IPS-18a (cell line): ENCODE results near the gene TRAPPC11.

Experiments used
- H3K27ac ChIP-seq: one replicate; pipeline ENCODE4 v1.5.1; 2013; ENCODE audit warnings: low read length
- H3K27me3 ChIP-seq: one replicate; pipeline ENCODE4 v1.6.1; 2013; ENCODE audit warnings: mild to moderate bottlenecking, low read length; ENCODE audit not compliant: control insufficient read depth, insufficient read depth
- H3K36me3 ChIP-seq: one replicate; pipeline ENCODE4 v1.6.1; 2013; ENCODE audit warnings: low read depth, low read length; ENCODE audit not compliant: control insufficient read depth
- H3K4me1 ChIP-seq: one replicate; pipeline ENCODE4 v1.6.1; 2013; ENCODE audit warnings: low read depth, low read length; ENCODE audit not compliant: control insufficient read depth
- H3K4me3 ChIP-seq: one replicate; pipeline ENCODE4 v1.5.1; 2013; ENCODE audit warnings: low read length
- H3K9ac ChIP-seq: one replicate; pipeline ENCODE4 v1.6.1; 2013; ENCODE audit warnings: mild to moderate bottlenecking, low read length, moderate library complexity
- H3K9me3 ChIP-seq: one replicate; pipeline ENCODE4 v1.6.1; 2013; ENCODE audit warnings: low read depth, low read length; ENCODE audit not compliant: control insufficient read depth

TRAPPC11 gene

DNA sequence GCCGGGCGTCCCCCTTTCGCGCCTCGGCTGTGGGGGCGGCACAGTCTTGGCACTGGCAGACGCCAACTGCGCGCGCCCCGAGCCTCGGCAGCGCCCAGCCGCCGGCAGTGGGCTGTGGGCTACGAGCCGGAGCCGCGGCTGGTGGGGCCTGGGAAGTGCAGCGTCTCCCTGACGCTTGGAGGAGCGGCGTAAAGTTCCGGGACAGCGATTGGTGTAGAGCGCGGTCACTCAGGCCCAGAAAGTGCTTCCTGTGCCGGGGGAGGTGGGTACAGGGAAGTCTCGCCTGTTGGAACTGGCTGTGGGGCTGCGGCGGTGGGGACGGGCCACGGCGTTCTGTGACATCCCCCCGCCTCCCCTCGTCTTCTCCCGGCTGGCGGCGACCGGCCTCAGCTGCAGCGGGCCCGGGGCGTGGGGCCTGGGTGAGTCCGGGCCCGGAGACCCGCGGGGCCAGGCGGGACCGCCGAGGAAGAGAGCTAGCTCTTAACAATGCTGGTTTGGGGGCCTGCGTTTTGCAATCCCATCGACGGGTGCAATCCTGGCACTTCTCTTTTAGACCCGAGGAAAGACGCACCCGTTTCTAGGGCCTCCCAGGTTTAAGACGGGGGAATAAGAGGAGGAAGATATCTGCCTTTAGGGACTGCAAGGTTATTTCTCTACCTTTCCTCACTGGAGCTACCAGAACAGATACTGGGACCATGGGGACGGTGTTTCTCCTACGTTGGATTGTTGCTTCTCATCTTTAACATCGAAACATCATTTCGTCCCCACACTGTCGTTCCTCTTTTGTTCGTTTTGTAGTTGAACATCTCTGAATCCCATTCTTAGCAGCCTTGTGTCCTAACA is at the start of gene TRAPPC11, which contains the start of gene RWDD4:
Gene TRAPPC11, plus strand, starts transcription at position 265 of the 843 bp plus-strand sequence. CDS start 4,575 bp downstream, outside the sequence.
Gene RWDD4, minus strand, starts transcription at position 157 of the 843 bp plus-strand sequence. CDS start 233 bp downstream, outside the sequence.
- peaks cover 14% of the 10 kb centered on the region for H3K4me1 ChIP-seq
- peak within 1 kb of the TSS; percentile 87 for H3K9ac ChIP-seq
- peak within 1 kb of the TSS; percentile 96 for H3K4me3 ChIP-seq
- peaks cover 3% of the 10 kb centered on the region for H3K36me3 ChIP-seq
- H3K9me3 ChIP-seq: no peaks in the 10 kb centered on the region
- no peaks in the 10 kb centered on the region for H3K27me3 ChIP-seq
- peak within 1 kb of the TSS; percentile 18 for H3K27ac ChIP-seq

DNA sequence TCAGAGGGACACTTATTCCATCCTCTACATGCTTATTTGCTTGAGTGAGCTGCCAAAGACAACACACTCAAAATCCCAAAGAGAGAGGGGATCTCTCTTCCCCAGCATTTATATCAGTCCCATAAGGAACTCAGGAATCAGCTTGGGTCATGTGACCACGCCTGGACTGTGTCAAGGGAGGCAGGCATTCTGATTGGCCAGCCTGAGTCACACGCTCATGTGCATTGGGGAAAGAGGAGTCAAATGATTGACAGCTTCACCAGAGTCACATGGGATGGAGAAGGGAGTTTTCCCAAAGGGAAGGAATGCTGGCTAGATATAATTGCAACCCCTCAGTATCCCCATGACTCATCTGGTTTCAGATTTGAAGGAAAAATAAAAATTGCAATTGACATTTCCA is 49.1 kb upstream of the TRAPPC11 start:
- Histone ChIP-seq H3K9me3 (no peaks in the 10 kb centered on the region), H3K36me3 (no peaks in the 10 kb centered on the region), H3K4me1 (peaks cover 1% of the 10 kb centered on the region), H3K27me3 (no peaks in the 10 kb centered on the region), H3K4me3 (no peak overlapping the region), H3K27ac (no peak overlapping the region), H3K9ac (no peak overlapping the region)

DNA sequence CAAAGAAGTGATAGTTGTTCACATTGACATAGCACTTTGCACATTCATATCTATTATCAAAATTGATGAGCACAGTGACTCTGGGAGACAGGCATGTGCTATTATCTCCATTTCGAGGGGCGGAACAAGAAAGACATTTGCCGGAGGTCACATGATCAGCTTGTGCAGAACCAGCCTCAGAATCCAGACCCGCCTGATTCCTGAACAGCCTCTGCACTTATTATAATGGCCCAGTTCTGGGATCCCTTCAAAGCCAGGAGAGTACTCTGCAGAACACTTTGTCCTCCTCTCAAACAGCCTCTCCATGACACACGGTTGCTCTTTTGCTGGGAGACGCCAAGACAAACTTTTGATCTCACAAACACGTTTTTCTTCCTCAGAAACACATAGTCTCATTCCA is 48.5 kb upstream of the TRAPPC11 start:
- H3K4me1 ChIP-seq: peaks cover 3% of the 10 kb centered on the region
- H3K9me3 ChIP-seq: no peaks in the 10 kb centered on the region
- no peaks in the 10 kb centered on the region for H3K27me3 ChIP-seq
- no peaks in the 10 kb centered on the region for H3K36me3 ChIP-seq
- H3K4me3 ChIP-seq: no peak overlapping the region
- no peak overlapping the region for H3K9ac ChIP-seq
- H3K27ac ChIP-seq: no peak overlapping the region

DNA sequence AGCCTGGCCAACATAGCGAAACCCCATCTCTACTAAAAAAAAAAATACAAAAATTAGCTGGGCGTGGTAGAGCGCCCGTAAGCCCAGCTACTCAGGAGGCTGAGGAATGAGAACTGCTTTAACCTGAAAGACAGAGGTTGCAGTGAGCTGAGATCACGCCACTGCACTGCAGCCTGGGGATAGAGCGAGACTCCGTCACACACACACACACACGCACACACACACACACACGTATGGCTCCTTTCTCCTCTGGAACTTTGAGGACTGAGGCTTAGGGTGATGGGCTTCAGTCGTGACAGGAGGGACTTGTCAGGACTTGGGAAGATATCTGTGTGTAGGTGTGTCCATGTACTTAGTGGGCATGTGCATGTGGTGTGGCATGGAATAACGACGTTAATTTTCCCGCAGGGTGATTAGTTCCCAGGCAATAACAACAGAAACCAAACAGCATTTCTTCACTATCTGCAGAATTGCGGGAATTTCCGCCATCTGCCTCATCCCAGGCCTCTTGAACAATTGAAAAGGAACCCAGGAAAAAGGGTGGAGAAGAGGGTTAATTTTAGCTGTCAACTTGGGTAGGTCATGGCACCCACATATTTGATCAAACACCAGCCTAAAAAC is 47.8 kb upstream of the TRAPPC11 start:
- no peak overlapping the region for H3K27ac ChIP-seq
- H3K4me3 ChIP-seq: no peak overlapping the region
- no peaks in the 10 kb centered on the region for H3K27me3 ChIP-seq
- H3K9me3 ChIP-seq: no peaks in the 10 kb centered on the region
- no peak overlapping the region for H3K9ac ChIP-seq
- H3K4me1 ChIP-seq: peaks cover 3% of the 10 kb centered on the region
- H3K36me3 ChIP-seq: no peaks in the 10 kb centered on the region

DNA sequence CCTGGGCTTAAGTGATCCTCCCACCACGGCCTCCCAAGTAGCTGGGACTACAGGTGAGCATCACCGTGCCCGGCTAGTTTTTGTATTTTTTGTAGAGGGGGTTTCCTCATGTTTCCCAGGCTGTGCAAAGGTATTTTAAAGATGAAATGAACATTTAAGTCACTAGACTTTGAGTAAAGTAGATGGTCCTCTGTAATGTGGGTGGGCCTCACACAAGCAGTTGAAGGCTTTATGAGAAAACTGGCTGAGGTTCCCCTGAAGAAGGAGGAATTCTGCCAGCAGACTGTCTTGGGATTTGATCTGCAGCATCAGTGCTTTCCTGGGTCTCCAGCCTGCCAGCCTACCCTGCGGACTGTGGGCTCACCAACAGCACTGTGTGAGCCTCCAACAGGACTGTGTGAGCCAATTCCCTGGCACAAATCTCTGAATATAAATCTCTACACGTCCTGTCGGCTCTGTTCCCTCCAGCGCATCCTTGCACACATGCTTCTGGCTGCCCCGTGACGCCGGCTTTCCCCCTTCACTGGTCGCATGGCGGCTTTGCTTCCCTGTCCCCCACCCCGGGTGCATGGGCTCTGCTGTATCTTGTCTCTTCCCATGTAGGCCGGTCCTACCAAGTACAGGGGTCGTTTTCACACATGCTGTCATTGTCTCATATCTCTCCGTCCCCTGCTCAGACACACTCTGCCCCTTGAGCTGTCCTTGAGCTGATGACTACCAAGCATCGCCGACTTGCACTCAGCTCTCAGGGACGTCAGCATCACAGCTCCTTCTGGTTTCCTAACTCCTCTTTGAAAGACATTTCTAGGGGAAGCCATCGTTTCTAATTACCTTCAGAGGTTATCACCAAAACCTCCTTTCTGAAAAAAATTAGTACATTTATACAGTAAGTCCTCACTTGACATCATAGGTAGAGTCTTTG is 46.5 kb upstream of the TRAPPC11 start:
- no peak overlapping the region for H3K4me3 ChIP-seq
- no peaks in the 10 kb centered on the region for H3K36me3 ChIP-seq
- no peak overlapping the region for H3K27ac ChIP-seq
- no peak overlapping the region for H3K9ac ChIP-seq
- no peaks in the 10 kb centered on the region for H3K27me3 ChIP-seq
- no peaks in the 10 kb centered on the region for H3K9me3 ChIP-seq
- H3K4me1 ChIP-seq: peaks cover 3% of the 10 kb centered on the region

DNA sequence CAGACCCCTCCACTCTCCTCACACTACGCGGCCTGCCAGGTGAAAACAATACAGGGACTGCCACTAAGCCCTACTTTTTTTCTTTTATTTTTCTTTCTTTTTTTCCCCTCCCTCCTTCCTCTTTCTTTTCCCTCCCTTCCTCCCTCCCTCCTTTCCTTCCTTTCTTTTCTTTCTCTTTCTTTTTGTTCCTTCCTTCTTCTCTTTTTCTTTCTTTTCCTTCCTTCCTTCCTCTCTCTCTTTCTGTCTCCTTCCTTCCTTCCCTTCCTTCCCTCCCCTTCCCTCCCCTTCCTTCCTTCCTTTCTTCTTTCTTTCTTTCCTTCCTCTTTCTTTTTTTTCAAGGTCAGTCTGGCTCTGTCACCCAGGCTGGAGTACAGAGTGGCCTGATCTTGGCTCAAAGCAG is 42.0 kb upstream of the TRAPPC11 start:
- Histone ChIP-seq H3K27ac (no peak overlapping the region), H3K9ac (no peak overlapping the region), H3K36me3 (no peaks in the 10 kb centered on the region), H3K4me3 (no peak overlapping the region), H3K9me3 (no peaks in the 10 kb centered on the region), H3K4me1 (peaks cover 3% of the 10 kb centered on the region), H3K27me3 (no peaks in the 10 kb centered on the region)

DNA sequence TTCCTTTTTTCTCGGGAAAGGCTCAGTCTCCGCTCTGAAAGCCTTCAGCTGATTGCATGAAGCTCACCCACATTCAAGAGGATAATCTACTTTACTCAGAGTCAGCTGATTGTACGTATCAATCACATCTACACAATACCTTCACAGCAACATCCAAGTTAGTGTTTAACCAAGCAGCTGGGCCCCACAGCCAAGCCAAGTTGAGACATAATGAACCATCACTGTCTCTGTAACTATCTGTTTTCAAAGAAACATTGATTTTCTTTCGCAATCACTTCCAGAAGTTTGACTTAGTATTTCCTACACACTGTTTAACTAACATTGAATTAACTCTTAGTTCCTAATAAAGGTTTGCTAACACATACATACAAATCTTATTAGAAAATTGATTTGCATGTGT is 40.4 kb upstream of the TRAPPC11 start:
- H3K9me3 ChIP-seq: no peaks in the 10 kb centered on the region
- no peaks in the 10 kb centered on the region for H3K27me3 ChIP-seq
- H3K9ac ChIP-seq: no peak overlapping the region
- peaks cover 3% of the 10 kb centered on the region for H3K4me1 ChIP-seq
- no peak overlapping the region for H3K27ac ChIP-seq
- no peak overlapping the region for H3K4me3 ChIP-seq
- no peaks in the 10 kb centered on the region for H3K36me3 ChIP-seq

DNA sequence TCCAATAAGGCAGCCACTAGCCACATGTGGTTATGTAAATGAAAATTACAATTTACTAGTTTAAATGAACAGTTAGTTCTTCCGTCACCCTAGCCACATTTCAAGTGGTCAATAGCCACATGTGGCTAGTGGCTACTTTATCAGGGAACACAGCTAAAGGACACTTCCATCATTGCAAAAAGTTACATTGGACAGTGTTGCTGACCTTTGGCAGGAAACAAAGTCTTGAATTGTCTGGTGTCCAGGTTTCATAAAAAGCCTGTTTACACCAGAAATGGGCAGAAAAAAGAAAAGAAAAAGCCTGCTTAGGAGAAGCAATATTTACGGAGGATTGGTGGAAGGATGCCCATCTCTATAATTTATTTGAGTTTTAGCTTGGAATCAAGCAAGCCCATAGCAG is 38.7 kb upstream of the TRAPPC11 start:
- no peak overlapping the region for H3K27ac ChIP-seq
- H3K9me3 ChIP-seq: no peaks in the 10 kb centered on the region

DNA sequence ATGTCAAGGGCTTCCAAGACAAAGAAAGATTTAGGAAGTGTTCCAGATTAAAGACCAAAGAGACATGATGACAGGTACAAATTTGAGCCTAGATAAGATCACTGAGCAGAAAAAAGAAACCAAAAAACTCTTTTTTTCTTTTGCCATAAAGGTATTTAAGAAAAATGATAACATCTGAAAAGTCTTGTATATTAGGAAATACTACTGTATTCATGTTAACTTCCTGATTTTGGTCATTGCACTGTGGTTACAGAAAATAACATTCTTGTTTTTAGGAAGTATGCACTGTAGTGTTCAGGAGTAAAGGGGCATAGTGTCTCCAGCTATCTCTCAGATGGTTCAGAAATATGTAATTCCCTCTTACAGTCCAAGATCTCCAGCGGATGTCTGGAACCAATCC is 37.2 kb upstream of the TRAPPC11 start:
- Histone ChIP-seq H3K27ac (no peak overlapping the region), H3K9me3 (no peaks in the 10 kb centered on the region), H3K27me3 (no peaks in the 10 kb centered on the region), H3K9ac (no peak overlapping the region), H3K4me3 (no peak overlapping the region), H3K36me3 (no peaks in the 10 kb centered on the region), H3K4me1 (no peaks in the 10 kb centered on the region)

More for the DNA sequence above, 38.7 kb upstream of the TRAPPC11 start:
- no peaks in the 10 kb centered on the region for H3K36me3 ChIP-seq
- H3K4me1 ChIP-seq: no peaks in the 10 kb centered on the region
- no peak overlapping the region for H3K4me3 ChIP-seq
- no peak overlapping the region for H3K9ac ChIP-seq
- H3K27me3 ChIP-seq: no peaks in the 10 kb centered on the region

DNA sequence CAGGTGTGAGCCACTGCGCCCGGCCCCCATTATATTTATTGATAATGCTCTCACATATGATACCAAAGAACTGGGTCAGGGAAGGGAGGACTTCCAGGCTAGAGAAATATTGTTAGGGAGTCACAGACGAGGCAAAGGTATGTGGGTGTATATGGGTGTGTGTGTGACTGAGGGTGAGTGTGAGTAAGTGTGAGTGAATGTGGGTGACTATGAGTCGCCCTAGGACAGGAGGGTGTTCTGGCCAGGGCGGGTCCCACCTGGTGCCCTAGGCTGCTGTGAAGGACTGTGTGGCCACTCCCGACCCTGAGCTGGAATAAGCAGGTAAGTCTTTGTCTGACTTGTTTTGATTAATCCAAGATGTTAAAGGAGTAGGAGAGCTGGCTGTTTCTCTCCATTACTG is 34.5 kb upstream of the TRAPPC11 start:
- Histone ChIP-seq H3K27me3 (no peaks in the 10 kb centered on the region), H3K9ac (no peak overlapping the region)

DNA sequence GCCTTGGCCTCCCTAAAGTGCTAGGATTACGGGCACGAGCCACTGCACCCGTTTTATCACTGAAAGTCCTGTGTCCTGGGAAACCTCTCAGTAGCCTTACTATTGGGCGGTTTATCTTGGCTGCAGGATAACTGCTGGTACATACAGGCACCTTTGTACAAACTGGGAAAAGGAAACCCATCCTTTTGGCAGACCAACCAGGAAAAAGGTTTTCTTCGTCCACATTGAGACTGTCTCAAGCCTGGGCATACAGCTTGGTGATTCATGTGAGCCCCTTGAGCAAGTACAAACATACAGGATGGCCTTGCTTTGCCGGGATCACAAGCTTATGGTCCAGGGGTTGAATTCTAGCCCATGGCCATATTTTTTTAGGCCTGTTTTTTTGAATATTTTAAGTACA is 32.9 kb upstream of the TRAPPC11 start:
- Histone ChIP-seq H3K36me3 (no peaks in the 10 kb centered on the region), H3K27ac (no peak overlapping the region), H3K9me3 (no peaks in the 10 kb centered on the region)

More for the DNA sequence above, 34.5 kb upstream of the TRAPPC11 start:
- H3K27ac ChIP-seq: no peak overlapping the region
- H3K4me3 ChIP-seq: no peak overlapping the region
- no peaks in the 10 kb centered on the region for H3K36me3 ChIP-seq
- no peaks in the 10 kb centered on the region for H3K4me1 ChIP-seq
- no peaks in the 10 kb centered on the region for H3K9me3 ChIP-seq

More for the DNA sequence above, 32.9 kb upstream of the TRAPPC11 start:
- H3K4me3 ChIP-seq: no peak overlapping the region
- no peaks in the 10 kb centered on the region for H3K27me3 ChIP-seq
- no peaks in the 10 kb centered on the region for H3K4me1 ChIP-seq
- no peak overlapping the region for H3K9ac ChIP-seq
